ENCODE results near the gene MRPS10.

Gene MRPS10

DNA sequence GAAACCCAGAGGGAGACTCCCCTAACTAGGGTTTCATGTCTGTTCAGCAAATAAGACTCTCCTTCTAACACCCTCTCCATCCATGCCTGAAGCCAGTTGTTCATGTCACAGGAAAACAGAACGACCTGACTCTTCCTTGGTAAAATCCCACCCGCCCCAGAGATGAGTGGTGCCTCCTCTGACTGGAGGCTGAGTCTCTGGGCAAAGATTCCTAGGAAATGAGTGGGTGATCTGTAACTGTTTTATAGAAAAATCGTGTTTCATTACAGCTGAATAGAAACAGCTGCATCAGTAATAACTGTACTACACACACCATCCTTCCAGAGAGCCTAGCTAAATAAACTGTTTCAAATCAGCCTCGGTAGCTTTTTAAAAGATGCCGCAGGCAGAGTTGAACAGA is 37.4 kb upstream of the MRPS10 start:
- H3K36me3 ChIP-seq (replicated peaks) = peaks cover 21% of the 10 kb centered on the region
- in situ Hi-C loops (cut with HindIII; ENCODE audit: low pct_ligation_motif_present, low sequenced_read_pairs) = no loop called here

DNA sequence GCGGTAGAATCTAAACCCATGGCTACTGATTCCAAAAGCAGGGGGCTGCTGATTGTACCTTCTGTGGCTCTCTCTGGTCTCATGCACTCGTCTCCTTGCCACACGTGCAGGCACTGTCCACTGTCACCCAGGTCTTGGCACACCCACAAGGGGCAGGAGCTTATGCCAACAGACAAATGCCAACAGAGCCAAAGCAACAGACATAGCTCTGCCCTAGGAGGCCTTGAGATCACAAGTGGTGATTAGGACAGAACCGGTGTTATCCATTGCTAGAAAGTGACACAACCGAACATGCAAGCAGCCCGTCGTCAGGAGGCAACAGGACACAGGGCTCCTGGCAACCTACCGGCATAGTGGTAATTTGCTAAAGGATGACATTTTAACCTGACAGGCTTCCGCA is 36.8 kb upstream of the MRPS10 start:
- peaks cover 21% of the 10 kb centered on the region for H3K36me3 ChIP-seq (replicated peaks)
- no peak for DNase-seq

More for the DNA sequence above, 37.4 kb upstream of the MRPS10 start:
- no peak for DNase-seq
- no peak overlapping the region for H3K27ac ChIP-seq
- H3K4me3 ChIP-seq (ENCODE audit: low read depth, low read length) = no peak overlapping the region
- no peaks in the 10 kb centered on the region for H3K27me3 ChIP-seq (replicated peaks)
- TF ChIP-seq, protein P1, sequence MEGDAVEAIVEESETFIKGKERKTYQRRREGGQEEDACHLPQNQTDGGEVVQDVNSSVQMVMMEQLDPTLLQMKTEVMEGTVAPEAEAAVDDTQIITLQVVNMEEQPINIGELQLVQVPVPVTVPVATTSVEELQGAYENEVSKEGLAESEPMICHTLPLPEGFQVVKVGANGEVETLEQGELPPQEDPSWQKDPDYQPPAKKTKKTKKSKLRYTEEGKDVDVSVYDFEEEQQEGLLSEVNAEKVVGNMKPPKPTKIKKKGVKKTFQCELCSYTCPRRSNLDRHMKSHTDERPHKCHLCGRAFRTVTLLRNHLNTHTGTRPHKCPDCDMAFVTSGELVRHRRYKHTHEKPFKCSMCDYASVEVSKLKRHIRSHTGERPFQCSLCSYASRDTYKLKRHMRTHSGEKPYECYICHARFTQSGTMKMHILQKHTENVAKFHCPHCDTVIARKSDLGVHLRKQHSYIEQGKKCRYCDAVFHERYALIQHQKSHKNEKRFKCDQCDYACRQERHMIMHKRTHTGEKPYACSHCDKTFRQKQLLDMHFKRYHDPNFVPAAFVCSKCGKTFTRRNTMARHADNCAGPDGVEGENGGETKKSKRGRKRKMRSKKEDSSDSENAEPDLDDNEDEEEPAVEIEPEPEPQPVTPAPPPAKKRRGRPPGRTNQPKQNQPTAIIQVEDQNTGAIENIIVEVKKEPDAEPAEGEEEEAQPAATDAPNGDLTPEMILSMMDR (IDR thresholded peaks at IDR 0.05; ENCODE audit: low read depth, low read length, missing control alignments) = no peak

DNA sequence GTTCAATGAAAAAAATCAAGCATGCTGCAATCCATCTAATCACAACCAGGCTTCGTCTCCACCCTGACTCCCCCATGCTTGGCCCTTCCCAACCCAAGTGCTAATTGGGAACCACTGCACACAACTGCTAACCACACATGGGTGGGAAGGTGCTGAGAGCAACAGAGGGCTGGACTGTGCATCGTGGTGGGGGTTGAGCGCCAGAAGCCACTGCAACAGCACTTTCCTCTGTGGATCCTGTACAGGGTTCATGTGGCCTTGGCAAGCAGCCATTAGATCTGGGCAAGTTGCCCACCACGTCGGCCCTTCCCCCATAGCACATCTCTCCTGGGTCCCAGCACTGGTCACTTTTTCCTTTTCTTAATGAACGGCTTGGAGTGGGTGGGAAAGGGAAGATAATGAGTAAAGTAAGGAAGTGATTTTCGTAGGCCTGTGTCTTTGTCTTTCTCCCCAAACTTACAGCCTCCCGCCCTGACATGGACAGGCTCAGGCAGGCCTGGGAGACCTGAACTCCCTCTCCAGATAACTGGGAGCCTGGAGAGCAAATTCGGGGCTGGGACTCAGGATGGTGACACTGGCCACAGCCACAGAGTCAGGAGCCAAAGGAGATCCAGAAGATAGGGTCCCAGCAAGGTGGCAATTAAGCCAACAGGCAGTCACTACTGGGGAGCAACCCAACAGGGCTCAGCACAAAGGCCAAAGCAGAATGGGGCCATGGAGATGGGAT is 34.4 kb upstream of the MRPS10 start:
- Histone ChIP-seq H3K27me3 (replicated peaks) (no peaks in the 10 kb centered on the region), H3K36me3 (replicated peaks) (peaks cover 21% of the 10 kb centered on the region), H3K27ac (no peak overlapping the region), H3K4me3 (ENCODE audit: low read depth, low read length) (no peak overlapping the region)
- peak; percentile 9 for DNase-seq
- TF ChIP-seq, protein P1 (IDR thresholded peaks at IDR 0.05; ENCODE audit: low read depth, low read length, missing control alignments) = no peak
- in situ Hi-C loops (cut with HindIII; ENCODE audit: low pct_ligation_motif_present, low sequenced_read_pairs) = no loop called here

More for the DNA sequence above, 36.8 kb upstream of the MRPS10 start:
- TF ChIP-seq, protein P1 (IDR thresholded peaks at IDR 0.05; ENCODE audit: low read depth, low read length, missing control alignments) = no peak
- Histone ChIP-seq H3K4me3 (ENCODE audit: low read depth, low read length) (no peak overlapping the region), H3K27me3 (replicated peaks) (no peaks in the 10 kb centered on the region), H3K27ac (no peak overlapping the region)
- in situ Hi-C loops (cut with HindIII; ENCODE audit: low pct_ligation_motif_present, low sequenced_read_pairs) = no loop called here

DNA sequence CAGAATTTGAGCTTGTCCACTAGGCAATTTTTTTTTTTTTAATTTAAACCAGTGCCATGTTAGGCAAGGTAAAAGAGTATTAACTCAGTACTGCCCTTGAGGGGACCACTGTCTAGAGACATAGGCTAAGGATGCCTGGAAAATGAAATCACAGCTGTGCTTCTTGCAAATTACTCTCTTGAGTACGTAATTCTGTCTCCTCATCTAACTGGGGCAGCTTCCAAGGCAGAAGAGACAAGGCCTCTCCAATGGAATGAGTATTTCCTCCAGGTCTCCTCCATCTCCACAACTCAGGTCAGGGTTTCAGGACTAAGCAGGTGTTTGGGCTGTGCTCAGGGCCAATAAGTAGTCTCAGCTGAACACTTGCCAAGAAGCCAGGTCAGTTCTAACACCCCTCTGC is 33.8 kb upstream of the MRPS10 start:
- Histone ChIP-seq H3K4me3 (ENCODE audit: low read depth, low read length) (no peak overlapping the region), H3K36me3 (replicated peaks) (peaks cover 17% of the 10 kb centered on the region), H3K27ac (no peak overlapping the region), H3K27me3 (replicated peaks) (no peaks in the 10 kb centered on the region)
- in situ Hi-C loops (cut with HindIII; ENCODE audit: low pct_ligation_motif_present, low sequenced_read_pairs) = no loop called here
- no peak for DNase-seq
- TF ChIP-seq, protein P1 (IDR thresholded peaks at IDR 0.05; ENCODE audit: low read depth, low read length, missing control alignments) = no peak

DNA sequence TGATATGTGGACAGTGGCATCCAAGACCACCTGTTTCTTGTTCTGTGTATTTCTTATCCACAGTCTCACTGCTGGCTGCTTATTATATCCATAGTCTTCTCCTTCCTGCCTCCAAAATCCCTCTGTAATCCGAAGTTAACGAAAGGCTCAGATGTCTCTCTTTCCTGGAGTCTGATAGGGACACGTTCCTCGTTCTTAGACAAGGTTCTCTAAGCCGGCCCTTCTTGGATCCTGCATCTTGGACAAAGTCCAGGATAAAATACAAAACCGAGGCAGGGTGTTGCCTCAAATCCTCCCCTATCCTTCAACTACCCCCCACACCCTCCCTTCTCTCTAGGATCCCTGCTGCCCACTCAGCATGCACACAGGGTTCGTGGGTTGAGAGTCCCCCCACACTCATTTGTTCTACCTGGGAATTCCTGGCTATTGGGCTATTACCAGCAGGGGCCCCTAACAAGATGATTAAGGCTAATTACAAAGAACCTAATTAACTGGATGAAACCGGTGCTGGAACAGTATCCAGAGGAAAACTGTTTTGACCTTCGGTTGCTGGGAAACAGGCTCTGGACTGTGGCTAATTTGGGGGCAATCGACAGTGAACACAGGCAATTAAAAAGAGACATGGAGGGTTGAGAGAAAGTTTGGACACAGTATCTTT is 32.7 kb upstream of the MRPS10 start:
- H3K27me3 ChIP-seq (replicated peaks) = no peaks in the 10 kb centered on the region
- TF ChIP-seq, protein P1 (IDR thresholded peaks at IDR 0.05; ENCODE audit: low read depth, low read length, missing control alignments) = no peak
- in situ Hi-C loops (cut with HindIII; ENCODE audit: low pct_ligation_motif_present, low sequenced_read_pairs) = no loop called here
- no peak for DNase-seq
- peaks cover 13% of the 10 kb centered on the region for H3K36me3 ChIP-seq (replicated peaks)
- H3K4me3 ChIP-seq (ENCODE audit: low read depth, low read length) = no peak overlapping the region
- no peak overlapping the region for H3K27ac ChIP-seq
